KBM-7 (cell line): ENCODE measurements around the gene ATP2A3.

ENCODE experiments used
- DNase-seq: peaks from one replicate; pipeline ENCODE4 v3.0.0-alpha.2; 2015
- in situ Hi-C: fragments of 300-500 bp; cut with MboI; formaldehyde crosslinking; loops from 2 replicates; pipeline ENCODE4 v1.14.3; 2020; ENCODE audit warnings: low sequenced_read_pairs, low pct_unique_long_range_greater_than_20kb, mixed read lengths

ATP2A3 gene

GRCh38 chr17:3887394-3887793 lies 76.8 kb downstream of the ATP2A3 start:
- no peak for DNase-seq
- in situ Hi-C loops = no loop called here

- in situ Hi-C loops = no loop called here
- DNase-seq = peak; percentile 49
These were observed 77.5 kb downstream of the ATP2A3 start for GRCh38 chr17:3886776-3887175.

GRCh38 chr17:3885970-3886369 lies 78.3 kb downstream of the ATP2A3 start:
- DNase-seq = no peak
- in situ Hi-C loops = no loop called here

GRCh38 chr17:3885271-3885670 lies 79.0 kb downstream of the ATP2A3 start:
- no peak for DNase-seq
- in situ Hi-C loops = no loop called here

GRCh38 chr17:3884188-3884587 lies 80.0 kb downstream of the ATP2A3 start:
- in situ Hi-C loops = no loop called here
- no peak for DNase-seq

- in situ Hi-C loops = no loop called here
These were observed 82.0 kb downstream of the ATP2A3 start for GRCh38 chr17:3882276-3882675.

GRCh38 chr17:3880983-3881382 lies 83.3 kb downstream of the ATP2A3 start:
- in situ Hi-C loops = no loop called here
- DNase-seq = no peak

More at GRCh38 chr17:3882276-3882675, 82.0 kb downstream of the ATP2A3 start:
- no peak for DNase-seq

GRCh38 chr17:3879591-3880417 lies 84.4 kb downstream of the ATP2A3 start:
- in situ Hi-C loops = no loop called here
- no peak for DNase-seq

GRCh38 chr17:3879186-3879585 lies 85.1 kb downstream of the ATP2A3 start:
- DNase-seq = no peak
- in situ Hi-C loops = no loop called here

GRCh38 chr17:3877220-3877619 lies 87.0 kb downstream of the ATP2A3 start:
- in situ Hi-C loops = no loop called here

GRCh38 chr17:3875317-3875716 lies 88.9 kb downstream of the ATP2A3 start:
- DNase-seq = no peak

More at GRCh38 chr17:3877220-3877619, 87.0 kb downstream of the ATP2A3 start:
- no peak for DNase-seq

More at GRCh38 chr17:3875317-3875716, 88.9 kb downstream of the ATP2A3 start:
- in situ Hi-C loops = no loop called here
